Stimulated activated naive CD4-positive, alpha-beta T cell (primary cell): ENCODE data around the gene PRIMA1.
"Not testable (repeated sequence)": the region's sequence is repeated elsewhere in the genome, so short reads cannot be mapped to it uniquely, and the experiment has no call there.

Experiments used
- DNase-seq, 6 experiments: peaks; one replicate each; lab custom pipeline; 2025; lab: John Stamatoyannopoulos, UW

PRIMA1 gene, protein sequence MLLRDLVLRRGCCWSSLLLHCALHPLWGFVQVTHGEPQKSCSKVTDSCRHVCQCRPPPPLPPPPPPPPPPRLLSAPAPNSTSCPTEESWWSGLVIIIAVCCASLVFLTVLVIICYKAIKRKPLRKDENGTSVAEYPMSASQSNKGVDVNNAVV

DNA sequence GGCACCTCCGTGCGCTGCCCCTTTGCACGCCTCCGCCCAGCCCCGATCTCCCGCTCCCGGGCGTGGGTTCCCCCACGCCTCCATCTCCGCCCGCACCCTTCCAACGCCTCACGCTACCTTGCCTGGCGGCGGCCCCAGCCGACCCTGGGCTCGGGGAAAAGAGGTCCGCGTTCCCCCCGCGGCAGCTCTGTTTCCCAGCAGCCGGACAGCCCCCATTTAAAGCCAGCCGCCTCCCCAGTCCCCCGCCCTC is at the start of gene PRIMA1:
Gene PRIMA1 (minus strand): TSS at position 193 of the 250 bp plus-strand sequence. CDS start 767 bp downstream, outside the sequence.
- DNase-seq, result no peak

DNA sequence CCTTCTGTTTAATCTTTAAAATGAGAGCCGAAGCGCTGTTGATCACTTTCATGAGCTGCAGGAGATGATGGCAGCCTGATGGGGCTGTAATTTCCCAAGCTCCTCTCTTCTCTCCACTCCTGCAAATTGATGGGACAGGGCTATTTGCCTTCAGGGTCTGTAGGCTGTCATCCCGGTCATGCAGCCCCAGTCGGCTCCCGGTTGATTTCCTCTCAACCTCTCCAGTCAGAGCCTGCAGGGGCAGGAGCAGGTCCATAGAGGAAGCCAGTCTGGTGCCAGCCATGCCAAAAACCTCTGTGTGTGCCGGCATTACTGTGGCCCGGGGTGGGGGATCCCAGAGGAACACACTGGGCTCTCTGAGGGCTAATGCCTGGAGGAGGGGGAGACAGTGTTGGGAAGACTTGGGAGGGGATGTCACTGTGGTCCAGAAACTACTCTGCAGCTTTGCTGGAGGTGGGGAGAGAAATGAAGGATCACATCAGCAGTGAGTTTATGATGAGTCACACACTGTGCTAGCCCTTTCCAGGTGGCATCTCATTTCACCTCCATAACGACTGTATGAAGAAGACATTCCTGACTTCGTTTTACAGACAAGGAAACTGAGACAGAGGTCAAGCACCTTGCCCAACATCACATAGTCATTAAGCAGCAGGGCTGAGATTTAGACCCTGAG is 46.5 kb upstream of the PRIMA1 start:
- no peak for DNase-seq

DNA sequence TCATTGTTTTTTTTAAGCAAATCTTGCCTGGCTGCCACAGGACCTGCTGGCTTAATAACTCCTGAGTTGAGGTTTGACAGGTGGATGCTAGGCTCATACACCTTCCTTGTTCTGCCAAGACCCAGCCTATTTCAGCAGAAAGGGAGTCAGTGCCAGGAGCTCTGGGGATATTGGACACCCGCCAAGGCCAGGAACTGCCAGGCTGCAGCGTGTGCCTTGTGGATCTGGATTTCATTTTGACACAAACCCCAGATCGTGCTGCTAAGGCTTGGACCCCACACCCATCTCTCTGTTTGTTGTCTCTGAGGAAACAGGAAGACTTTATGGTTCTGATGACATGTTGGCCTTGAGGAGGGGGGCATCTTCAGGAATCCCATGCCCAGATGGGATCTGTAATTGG is 44.4 kb upstream of the PRIMA1 start:
- no peak for DNase-seq

DNA sequence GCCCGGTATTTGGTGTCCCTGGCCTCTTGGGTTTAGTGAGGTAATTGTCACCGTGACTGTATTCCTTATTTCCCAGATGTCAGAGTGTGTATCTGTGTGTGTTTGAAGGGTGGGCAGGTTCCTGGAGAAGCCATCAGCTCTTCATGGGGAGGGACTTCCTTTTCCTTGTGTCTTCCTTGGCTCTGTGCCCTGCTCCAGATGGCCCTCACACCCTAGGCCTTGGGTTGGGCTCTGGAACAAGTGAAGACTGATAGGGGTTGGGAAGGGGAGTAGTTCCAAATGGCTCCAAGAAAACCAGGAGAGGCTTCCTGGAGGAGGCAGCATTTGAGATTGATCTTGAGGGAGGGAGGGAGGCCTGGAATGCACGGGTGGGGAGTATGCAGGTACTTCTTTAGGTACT is 43.8 kb upstream of the PRIMA1 start:
- no peak for DNase-seq

DNA sequence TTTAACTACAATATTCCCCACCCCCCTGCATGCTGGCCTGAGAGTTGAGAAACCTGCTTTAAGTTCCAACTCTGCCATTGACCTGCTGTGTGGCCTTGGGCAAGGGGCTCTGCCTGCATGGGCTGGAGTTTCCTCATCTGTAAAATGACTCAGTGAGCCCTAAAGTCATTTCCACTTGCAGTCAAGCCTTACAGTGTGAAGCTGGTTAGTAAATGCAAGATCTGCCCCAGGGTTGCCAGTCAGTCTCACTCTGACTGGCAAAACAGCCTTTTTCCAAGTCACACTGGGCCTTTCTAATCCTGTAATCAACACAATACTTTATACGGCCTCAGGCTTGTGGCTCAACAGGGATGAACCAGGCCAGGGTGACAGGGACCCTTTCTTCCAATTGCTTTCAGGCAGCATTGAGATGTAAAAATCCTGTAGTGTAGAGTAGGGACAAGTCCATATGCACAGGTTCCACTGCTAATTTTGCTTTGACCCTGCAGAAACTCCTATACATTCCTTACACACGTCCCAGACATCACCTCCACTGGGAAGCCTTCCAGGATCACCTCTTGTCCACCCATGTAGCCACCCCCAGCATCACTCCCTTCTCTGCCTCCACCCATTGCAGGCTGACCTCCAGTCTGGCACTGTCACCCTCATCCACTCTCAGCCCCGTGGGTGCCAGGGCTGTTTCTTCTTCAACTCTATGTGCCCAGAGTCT is 42.6 kb upstream of the PRIMA1 start:
- DNase-seq, result no peak

DNA sequence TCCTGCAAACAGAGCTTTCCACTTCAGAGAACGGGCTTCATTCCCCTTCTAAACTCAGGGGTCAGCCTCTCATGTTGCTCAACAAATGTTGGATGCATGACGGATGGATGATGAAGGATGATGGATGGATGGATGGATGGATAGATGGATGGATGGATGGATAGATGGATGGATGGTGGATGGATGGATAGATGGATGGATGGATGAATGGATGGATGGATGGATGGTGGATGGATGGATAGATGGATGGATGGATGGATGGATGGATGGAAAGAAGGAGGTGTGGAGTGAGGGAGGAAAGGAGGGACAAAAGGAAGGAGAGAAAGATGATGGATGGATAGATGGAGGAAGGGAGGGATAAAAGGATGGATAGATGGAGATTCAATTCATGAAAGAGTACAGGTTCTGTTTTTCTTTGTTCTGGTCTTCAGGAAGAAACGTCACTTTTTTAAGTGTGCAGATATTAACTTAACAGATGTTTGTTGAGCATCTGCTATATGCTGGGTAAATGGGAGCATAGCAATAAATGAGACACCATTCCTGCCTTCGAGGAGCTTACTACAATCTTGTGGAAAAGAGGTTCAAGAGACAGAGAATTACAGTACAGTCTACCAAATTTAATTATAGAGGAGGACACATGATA is 41.7 kb upstream of the PRIMA1 start:
- DNase-seq, result no peak

DNA sequence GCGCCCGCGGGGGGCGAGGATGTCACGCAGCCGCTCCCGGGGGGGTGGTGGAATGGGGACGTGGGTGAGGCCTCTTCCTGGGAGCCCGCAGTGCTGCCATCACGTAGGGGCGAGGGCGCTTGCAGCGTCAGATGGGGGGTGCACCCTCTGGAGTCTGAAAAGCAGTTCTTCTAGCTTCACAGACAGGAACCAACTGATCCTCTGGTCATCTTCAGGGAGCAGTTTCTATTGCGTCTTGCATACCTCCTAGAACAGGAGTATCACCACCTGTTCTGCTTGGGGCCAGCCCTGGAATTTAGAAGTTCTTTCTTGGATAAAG is 36.9 kb upstream of the PRIMA1 start:
- no peak for DNase-seq

DNA sequence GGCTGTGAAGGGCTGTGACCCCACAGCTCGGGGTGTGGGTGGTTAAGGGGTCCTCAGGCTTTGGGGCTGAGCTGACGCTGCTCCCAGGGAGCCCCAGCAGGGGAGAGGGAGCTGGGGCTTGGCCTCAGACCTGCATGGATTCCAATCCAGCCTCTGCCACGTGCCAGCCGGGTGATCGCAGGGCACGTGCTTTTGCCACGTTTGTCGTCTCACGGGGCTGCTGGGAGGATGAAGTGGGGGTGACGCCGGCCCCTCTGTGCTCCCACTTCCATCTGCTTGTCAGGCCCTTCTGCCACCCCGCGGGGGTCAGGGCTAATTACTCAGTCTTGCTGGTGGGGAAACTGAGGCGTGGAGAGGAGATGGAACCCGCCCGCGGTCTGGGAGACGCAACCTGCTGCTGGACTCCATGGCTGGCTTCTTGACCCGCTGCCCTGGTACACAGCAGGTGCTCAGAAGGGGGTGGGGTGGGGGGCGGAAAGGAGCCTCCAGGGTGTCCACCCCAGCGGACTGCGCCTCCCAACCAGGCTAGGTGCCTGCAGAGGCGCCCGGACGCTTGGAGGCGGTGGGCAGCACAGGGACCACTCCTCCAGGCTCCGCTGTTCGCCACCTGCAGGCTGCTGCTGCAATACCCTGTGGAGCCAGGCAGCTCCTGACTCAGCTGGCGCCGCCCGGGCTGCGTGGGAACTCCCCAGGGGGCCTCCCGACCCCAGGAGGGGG is 36.4 kb upstream of the PRIMA1 start:
- DNase-seq, result no peak

DNA sequence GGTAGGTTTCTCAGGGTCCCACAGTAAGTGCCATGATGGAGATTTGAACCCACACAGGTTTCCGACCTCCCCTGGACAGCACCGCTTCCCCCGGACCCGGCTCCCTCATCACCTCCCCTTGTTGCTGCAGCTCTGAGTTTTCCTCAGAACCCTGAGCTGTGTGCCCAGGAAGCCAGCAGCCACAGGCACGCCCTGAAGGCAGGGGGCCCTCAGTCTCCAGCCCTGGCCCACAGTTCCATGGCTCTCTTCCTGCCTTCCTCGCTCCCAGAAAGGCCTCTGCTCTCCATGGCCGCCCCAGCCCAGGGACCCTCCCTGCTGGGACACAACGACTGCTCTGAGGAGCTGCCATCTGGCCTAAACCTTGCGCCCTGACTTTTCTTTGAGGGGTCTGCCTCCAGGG is 35.8 kb upstream of the PRIMA1 start:
- DNase-seq, result no peak

DNA sequence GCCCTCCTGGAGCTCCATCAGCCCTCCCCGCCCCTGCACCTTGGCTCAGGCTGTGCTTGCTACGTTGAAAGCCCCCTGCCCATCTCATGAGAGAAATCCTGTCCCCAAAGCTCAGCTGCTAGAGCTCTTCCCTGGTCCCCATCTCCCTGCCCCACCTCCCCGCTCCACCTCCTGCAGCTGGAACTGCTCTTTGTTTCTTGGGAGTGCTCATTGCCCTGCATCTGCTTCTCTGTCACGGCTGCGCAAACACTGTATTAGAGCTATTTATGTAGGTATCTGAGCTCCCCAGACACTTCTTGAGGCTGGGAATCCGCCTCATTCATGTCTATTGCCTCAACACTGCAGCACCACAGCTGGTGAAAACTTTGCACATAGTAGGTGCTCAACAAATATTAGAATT is 32.8 kb upstream of the PRIMA1 start:
- no peak for DNase-seq

DNA sequence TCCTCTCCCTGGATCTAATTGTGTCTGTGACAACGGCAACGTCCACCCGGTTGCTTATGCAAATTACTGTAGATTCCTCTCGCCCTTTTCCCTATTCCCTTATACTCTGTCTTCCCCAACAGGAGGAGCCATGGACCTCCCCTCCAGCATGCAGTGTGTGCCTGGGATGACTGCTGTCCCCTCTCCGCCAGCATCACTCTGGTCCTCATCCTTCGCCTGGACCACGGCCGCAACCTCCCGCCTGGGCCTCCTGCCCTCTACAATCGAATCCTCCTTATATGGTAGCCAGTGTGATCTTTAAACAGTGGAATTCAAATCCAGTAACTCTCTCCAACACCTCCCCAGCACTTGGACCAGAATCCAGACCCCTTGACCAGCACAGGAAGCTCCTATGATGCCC is 30.6 kb upstream of the PRIMA1 start:
- no peak for DNase-seq

DNA sequence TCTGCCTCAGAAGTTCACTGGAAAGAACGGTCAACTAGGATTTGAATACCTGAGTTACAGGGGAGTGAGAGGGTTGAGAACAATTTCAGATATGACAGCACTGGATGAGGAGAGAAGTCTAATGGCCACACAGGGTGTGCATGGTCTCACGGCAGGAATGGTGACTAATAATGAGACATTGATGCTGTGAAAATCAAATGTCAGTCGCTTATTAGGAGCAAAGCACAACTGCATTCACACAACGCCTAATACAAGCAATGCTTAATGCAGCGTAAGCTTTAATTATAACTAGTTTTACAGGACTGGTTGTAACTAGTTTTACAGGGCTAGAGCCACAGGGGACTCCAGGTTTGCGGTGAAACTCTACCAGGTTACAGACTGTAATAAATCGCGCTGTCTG is 23.4 kb upstream of the PRIMA1 start:
- no peak for DNase-seq

DNA sequence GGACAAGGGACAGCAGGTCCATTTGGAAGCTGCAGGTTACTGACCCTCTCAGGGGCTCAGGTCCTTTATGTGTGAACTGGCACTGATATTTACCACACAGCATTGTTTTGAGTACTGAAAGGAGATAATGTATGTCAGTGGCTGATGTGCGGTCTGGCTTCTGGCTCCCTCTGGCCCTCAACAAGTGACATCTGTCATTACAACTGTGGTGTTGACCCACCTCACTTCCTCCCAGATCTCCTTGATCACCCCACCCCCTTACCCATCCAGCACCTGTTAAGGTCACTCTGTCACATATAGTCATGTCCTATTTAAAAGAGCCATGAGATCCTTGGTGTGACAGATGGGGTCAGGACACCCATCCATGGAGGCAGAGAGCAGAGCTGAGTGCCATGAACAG is 22.7 kb upstream of the PRIMA1 start:
- no peak for DNase-seq

DNA sequence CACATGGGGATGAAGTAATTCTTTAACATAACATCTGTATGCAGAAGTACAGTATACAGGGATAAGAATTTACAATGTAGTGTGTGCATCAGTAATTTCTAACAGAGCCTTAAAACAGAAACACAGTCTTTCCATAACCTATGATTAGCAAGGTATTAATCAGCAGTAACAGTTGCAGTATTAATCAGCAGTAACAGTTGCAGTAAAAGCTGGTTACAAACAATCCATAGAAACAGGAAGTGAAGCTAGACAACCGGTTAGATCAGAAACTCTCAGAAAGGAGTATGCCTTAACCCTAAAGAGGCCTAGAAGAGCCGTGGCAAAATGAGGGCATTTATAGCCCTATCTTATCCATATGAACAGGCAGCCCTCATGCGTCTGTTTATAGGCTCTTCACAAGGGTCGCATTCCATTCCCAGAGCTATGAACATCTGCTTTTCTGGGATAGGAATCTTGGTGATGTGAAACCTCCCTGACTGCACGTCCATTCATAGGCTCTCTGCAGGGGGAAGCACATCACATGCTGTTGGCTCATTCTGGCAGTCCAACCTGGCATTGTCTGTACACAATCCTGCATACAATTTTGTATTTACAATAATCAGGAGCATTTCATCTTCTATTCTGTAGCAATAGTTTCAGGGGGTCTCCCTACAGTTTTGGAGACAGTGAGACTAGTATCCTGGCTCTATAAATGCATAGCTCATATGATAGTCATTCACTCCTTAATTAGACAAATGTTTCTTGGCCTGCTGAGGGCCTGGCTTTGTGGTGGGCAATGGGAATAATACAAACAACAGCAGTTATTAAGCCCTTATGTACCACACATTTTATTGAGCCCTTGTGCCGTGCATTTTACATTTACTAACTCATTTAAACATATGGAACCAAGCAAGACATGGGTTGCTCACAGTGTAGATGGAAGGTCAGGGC is 21.5 kb upstream of the PRIMA1 start:
- DNase-seq, result not testable (repeated sequence)

DNA sequence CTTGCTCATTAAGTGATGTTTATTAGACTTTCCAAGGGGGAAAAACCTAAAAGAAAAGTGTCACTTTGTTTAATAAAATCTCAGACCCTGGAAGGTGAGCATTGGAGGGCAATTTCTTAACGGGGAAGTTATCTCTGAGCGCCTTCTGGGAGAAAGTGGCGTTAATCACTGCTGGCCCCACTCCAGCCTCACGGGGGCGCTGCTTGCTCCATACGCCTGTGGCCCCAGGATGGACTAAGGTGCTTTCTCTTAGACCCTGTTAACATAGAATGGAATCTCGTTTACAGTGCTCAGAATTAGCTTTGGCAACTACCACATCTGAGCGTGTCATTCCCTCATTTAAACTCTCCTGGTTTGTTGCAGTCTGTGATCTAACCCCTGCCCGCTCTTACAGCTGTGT is 16.4 kb upstream of the PRIMA1 start:
- no peak for DNase-seq

DNA sequence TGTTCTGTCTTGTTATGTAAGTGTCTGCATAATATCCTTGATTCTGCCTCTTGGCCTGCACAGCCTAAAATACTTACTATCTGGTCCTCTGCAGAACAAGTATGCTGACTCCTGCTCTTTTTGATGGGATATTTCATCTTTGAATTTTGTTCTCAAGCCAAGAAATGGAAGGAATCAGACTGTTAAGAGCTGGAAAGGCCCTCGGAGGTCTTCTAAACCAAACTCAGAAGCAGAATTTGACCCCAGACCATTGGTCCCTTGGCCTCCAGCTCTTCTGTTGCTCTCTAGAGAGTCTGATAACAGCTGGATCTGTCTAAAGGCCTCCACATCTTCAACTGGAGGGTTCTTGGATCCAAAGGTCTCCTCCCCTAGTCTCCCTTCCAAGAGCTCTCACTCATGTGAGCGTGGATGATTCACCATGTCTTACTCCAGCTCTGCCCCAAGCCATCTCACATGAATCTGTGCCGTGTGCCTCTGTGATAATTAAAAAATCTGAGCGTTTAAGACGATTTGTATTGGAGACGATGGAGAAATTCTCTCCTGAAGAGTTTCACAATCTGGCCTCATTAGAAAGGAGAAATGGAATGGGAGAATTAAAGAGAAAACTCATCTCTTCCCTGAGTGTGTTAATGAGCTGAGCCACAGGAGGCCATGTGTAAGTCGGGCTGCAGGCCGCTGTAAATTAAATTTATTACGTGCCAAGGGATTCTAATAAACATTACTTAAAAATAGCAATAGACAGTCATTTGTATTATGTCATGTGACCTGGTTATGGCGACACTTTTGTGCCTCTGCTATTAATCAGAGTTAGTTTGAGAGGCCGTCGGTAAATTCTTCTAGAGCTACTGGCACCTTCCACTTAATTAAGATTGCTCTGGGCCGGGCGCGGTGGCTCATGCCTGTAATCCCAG is 15.4 kb upstream of the PRIMA1 start:
- no peak for DNase-seq

DNA sequence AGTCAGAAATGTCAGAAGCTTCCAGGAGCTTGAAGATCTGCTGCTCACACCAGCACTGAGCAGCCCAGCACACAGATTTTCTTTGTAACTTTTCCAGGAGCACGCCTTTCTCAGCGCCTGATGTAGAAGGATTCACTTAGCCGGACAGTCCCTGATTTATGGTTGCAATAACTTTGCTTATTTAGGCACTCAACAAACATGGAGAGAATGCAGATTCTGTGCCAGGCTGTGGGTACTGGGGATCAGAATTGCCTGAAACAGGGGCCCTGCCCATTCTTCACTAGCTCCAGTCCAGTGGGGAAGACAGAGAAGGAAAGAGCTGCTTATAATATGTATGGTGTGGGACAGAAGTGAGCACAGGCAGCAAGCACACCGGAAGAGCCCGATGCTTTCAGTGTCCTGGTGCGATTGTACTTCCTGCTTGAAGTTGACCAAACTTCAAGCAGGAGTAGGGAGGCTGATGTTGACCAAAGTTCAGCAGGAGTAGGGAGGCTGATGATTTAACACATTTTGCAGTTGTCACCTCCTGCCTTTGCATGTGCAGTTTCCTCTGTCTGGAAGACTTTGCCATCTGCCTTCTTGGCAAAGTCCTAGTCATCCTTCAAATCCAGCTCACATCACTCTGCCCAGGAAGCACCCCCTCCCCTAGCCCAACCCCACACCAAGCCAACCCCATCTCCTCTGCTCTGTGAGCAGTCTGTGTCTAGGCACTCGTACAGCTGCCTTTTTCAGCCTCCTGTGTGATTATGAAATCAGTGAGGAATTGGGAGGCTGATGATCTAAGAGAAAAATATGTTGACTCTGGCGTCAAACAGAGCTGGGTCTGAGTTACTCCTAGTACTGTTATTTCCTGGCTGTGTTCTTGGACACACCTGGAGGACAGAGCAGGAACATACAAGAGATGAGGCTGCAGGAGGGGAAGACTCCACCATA is 12.0 kb upstream of the PRIMA1 start:
- no peak for DNase-seq

DNA sequence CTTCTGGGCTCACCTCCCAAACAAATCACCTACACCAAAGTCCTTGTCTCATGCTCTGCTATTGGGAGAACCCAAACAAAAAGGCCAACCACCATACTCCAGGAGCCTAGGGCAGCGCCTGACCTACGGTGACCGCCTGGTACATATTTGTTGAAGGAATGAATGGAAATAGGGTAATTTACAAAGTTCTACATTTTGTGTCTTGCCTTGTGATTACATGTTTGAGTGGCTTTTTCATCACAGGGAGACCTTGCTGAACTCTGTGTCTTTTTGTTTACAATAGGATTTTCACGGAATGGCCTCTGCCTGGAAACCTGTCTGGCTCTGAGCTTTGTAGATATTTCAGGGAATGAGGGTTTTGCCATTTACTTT is 11.3 kb upstream of the PRIMA1 start:
- no peak for DNase-seq

DNA sequence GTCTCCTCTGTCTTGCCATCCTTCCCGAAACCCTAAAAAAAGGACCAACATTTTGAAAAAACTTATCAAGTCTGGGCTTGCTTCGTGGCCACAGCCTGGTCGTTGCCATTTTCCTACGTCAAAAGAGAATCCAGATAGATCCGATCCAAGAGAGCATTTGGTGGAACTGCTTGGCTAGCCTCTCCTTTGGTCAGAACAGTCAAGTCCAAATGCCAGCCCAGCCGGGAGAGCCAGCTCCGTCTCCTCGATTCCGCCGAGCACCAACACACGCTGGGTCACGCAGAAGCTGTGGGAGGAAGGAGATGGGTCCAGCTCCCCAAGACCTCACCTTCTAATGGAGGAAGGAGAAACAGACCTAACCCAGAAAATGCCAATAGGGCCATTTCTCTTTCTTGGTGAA is 9.3 kb upstream of the PRIMA1 start:
- no peak for DNase-seq

DNA sequence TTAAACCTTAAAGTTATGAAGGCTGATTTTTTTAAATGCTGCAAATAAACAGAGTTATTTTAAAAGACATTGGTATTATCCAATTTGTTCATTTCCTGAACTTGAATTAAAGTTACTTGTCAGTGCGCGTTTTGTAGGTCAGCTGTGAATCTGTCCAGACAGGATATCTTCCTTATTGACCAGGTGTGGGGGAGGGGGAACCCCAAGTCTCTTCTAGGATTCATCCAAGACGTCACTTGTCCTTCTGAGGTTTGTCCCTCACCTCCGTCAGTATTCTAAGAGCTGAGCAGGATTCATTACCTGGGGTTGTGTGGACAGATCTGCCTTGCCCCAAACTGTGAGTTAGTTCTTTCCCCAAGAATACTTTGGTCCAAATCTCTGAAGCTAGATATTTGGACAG is 8.8 kb upstream of the PRIMA1 start:
- DNase-seq, result no peak
